IPS-11a (cell line): ENCODE results near the gene MARCHF9.

Experiments used
- H3K4me3 ChIP-seq: one replicate; pipeline ENCODE4 v1.5.1; 2013; ENCODE audit warnings: low read depth, low read length, control low read depth

The MARCHF9 gene

GRCh38 chr12:57724003-57724935 lies 30.6 kb upstream of the MARCHF9 start:
- H3K4me3 ChIP-seq: no peak overlapping the region

DNA sequence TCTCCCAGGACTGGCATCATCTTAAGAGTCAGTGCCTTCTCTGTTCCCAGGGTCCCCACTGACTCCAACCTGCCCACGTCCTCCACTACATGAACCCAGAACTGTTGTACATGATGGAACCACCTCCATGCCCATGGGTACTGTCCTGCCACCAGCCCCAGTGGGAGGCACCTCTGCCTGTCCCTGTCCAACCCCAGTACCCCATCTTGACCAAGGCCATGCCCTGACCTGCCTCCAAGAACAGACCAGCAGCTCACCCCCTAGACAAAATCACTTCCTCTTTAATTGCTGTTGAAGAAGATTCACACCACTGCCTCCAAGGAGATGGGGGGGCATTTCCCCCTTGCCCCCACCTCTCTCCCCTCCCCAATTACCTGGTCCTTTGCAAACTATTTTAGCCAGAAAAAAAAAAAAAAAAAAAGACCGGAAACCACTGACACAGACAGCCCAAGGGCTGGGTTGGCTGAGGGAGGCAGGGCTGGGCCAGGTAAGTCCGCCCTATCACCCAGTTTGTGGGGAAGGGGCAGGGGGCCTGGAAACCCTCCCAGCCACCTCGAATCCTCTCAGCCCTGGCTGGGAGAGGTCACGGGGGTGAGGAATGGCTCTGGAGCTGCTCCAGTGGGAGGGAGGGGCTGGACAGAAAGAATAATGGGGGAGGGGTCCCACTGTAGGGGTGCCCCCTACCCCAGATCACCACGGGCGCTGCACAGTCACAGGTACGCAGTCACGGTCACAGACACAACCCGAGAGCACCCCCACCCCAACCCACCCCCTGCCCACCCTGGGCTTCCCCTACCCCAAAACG lies 29.8 kb upstream of the MARCHF9 start:
- H3K4me3 ChIP-seq: no peak overlapping the region

- peak overlapping the region; percentile 69 for H3K4me3 ChIP-seq
Observed at GRCh38 chr12:57725851-57726150, 29.1 kb upstream of the MARCHF9 start.

DNA sequence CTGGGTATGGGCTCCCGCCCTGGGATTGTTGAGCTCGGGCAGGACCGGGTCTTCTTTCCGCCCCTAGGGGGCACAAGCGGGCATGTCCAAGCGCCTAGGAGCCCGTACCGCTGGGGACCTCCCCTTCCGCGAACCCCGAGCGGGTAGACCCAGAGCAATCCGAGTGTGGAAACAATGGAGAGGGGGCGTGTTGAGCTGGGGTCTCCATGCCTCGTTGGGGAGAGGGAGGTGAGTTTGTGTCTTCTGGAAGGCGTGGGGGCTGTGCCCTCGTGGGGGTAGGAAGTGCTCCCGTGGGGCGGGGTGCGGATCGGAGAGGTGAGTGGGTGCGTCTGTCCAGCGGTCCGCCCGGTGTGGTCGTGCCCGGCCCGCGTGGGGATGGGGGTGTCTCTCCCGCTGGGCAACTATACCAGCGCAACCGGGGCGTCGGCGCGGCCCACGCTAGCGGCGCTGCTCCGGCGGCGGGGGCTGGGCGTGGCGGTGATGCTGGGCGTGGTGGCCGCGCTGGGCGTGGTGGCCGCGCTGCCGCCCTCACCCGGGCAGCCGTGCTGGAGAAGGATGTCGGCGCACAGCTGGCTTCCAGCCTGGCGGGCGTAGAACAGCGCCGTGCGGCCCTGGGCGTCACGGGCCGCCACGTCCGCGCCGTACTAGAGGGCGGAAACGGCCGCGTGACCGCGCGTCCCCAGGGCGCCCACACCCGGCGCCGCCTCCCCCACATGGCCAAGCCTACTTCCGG lies 28.6 kb upstream of the MARCHF9 start:
- H3K4me3 ChIP-seq: peak overlapping the region; percentile 69

DNA sequence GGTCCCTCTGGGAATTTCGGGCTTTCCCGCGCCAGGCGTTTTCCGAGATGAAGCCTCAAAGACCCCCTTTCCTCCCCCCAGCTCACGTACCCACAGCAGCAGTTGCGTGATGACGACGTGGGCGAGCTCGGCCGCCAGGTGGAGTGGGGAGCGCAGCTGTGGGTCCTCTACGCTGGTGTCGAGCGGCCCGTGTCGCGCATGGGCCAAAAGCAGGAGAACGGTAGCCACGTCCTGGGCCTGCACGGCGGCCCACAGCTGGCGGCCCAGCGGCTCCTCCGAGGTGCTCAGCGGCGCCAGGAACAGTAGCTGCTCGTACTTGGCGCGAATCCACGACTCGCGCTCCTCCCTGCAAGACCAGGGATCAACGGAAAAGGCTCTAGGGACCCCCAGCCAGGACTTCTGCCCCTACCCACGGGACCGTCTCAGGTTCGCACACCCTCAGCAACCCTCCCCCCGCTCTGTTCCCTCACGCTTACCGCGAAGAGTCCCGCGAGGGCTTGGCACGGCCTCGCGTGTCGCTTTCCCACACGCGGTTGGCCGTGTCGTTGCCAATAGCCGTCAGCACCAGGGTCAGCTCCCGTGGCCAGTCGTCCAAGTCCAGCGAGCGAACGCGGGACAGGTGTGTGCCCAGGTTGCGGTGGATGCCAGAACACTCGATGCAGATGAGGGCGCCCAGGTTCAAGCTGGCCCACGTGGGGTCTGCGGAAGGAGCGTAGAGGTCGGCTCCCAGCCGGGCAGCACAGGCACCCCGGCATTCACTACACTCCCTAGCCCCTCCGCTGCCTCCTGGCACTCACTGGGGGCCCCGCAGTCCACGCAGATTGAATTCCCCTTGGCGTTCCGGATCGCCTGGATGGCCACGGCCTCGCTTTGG lies 27.8 kb upstream of the MARCHF9 start:
- peak overlapping the region; percentile 69 for H3K4me3 ChIP-seq

GRCh38 chr12:57727758-57728395 lies 27.0 kb upstream of the MARCHF9 start:
- H3K4me3 ChIP-seq: peak overlapping the region; percentile 13

DNA sequence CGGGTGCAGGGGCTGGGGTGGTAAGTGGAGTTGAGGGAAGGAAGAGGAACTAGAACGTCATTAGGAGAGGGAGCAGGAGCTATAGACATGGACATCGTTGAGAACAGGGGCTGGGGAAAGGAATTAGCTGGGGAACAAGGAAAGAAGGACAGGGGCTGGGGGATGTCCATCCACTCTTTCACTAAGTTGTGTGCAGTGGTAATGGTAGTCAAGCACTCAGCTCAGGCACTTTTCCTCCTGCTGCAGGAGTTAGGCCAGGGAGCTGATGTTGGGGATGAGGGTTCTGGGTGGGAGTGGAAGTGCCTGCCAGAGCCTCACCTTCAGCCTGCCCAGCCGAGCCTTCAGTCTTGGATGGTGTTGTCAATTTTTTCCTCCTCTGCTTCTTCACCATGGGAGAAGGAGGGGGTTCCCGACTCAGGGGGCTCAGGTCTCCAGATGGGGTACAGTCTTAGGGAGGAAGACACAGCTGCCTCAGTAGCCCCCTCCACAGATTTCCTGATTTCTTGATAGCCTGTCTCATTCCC lies 25.5 kb upstream of the MARCHF9 start:
- H3K4me3 ChIP-seq: no peak overlapping the region

DNA sequence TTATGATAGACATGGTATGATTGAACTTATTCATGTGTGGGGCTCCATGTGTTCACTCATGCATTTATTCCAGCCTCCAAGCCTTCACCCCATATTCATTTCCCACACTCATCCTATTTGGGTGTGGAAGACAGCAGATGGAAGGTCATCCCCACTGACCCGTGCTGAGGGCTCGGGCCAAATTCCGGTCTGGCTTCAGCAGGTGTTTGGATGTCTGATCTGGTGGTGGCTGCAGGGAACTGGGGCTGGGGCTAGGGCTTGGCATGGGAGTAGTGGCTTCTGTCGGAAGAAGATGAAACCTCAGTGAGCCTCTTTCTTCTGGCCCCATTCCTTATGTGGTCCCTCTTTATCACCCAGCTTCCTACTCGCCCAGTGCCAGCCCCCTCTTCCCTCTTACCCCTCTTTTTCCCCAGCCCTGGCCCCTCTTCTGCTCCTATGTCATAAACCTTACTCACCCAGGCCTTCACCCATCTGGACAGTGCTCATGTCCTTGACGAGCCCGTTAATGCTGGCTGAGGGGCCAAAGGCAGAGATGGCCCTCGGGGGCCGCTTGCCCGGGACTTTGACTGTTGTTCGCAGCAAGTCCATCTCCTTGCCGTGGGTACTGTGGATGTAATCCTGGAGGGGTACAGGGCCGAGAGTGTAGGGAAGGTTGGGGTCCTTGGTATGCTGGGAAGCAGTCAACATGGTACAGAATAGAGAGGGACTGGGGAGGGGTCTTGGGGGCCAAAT lies 24.4 kb upstream of the MARCHF9 start:
- no peak overlapping the region for H3K4me3 ChIP-seq

DNA sequence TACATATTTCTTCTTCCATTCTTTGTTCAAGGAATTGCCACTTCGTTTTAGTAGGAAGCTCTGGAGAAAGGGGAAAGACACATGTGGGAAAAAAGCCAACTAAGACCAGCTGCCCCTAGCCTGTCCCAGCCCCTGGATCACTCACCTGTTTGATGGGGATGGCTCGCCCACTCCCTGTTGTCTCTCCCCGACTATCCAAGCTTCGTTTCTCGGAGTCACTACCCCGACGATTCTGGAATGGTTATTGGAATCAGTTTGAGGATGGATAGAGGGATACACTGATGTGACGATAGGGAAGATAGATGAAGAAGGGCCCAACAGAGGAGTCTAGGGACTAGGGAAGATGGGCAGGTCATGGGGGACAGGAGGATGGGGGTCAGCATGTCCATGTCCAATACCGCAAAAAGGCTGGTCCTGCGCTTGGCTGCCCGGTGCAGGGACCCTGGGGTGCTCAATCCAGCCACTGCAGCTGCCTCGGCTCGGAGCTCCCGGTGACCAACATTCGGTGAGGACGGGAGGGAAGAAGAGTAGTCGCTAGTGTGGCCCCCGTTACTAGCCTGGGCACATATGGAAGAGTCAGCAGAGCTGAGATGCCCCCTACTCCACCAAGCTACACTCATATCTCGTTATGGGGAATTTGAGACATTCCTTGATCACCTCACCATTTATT lies 23.4 kb upstream of the MARCHF9 start:
- no peak overlapping the region for H3K4me3 ChIP-seq

GRCh38 chr12:57732270-57732669 lies 22.6 kb upstream of the MARCHF9 start:
- H3K4me3 ChIP-seq: no peak overlapping the region

- H3K4me3 ChIP-seq: no peak overlapping the region
Observed at GRCh38 chr12:57732726-57733593, 21.9 kb upstream of the MARCHF9 start.

- H3K4me3 ChIP-seq: no peak overlapping the region
Observed at GRCh38 chr12:57733928-57734327, 21.0 kb upstream of the MARCHF9 start.

DNA sequence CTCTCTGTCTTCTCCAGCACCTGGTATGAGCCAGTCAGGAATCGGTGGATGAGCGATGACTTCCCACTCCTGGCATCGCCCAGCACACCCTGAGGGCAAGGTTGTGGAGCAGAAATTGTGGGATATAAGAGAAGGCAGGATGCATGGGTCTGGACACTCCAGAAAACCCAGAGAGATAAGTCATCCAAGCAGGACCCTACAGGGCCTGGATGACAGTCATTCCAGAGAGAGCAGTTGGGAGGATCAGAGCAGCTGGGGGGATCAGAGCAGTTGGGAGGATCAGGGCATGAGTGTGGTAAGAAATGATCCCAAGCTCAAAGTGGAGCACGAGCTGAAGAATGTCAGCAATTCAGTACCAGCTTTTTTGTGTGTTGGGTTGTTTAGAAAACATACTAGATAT lies 20.3 kb upstream of the MARCHF9 start:
- no peak overlapping the region for H3K4me3 ChIP-seq

GRCh38 chr12:57735198-57735855 lies 19.6 kb upstream of the MARCHF9 start:
- H3K4me3 ChIP-seq: peak overlapping the region; percentile 17

- H3K4me3 ChIP-seq: peak overlapping the region; percentile 17
Observed at GRCh38 chr12:57735952-57736740, 18.8 kb upstream of the MARCHF9 start.

DNA sequence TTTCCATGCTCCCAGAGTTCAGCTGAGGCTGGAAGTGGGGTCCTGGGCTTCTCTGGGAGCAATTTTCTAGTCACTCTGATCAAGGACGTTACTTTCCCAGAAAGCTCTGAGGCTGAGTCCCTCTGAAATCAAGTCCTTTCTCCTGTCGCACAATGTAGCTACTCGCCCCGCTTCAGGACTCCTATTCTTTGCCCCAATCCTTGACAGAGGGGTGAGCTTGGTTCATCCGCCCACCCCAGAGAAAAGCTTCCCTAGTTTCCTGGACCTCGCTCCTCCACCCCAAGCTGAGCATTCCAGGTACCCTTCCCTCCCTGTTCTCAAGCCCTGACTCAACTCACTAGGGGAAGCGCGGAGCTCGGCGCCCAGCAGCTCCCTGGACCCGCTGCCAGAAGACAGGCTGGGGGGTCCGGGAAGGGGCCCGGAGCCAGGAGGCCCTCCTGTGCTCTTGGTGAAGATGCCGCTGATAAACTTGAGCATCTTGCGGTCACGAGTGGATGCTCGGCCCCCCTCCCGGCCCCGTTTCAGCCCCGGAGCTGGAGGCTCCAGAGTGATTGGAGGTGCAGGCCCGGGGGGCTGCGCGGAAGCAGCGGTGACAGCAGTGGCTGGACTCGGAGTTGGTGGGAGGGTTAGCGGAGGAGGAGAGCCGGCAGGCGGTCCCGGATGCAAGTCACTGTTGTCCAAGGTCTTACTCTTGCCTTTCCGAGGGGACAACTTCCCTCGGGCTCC lies 18.0 kb upstream of the MARCHF9 start:
- no peak overlapping the region for H3K4me3 ChIP-seq
